T47D (cell line): ENCODE measurements around the gene CCDC50.

Experiments
- DNase-seq, 2 experiments: peaks; one replicate each; pipeline versions ENCODE4 v3.0.0 to v3.0.0-alpha.2; 2011 to 2012; ENCODE audit warnings: low read depth in 1 of 2, low spot score in 1 of 2
- JUND ChIP-seq: IDR thresholded peaks from 2 replicates; pipeline ENCODE4 v1.6.1; 2012; ENCODE audit warnings: low read depth
- in situ Hi-C: cut with HindIII; loops from 2 replicates; pipeline ENCODE4 v1.10.0; 2016; ENCODE audit warnings: low sequenced_read_pairs, low pct_unique_long_range_greater_than_20kb

The CCDC50 gene

DNA sequence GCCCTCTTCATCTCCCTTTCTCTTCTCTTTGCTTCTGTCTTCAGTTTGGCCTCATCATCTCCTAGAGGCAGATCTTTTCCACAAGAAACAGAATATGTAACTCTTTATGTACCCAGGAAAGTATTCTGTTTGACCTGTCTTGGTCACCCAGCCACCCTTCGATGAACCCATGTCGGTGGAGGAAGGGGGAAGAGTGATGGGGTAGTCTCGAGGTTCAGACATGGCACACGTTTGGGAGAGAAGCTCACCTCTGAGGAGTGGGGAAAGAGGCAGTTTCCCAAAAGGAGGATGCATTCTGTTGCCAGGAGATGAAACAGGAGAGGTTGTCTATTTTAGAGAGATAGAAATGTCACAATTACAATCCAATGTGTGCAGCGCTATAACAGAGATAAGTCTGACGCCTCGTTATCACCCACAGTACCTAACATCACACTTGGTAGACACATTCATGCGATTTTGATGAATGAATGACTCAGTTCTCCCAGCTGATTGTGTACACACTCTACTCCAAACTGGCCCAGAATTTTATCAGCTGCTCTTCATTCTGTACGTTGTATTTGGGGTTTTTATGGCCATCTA, 722 bp upstream of the CCDC50 start:
- in situ Hi-C loops = no loop called here
- TF ChIP-seq JUND = no peak
- no peak for DNase-seq

DNA sequence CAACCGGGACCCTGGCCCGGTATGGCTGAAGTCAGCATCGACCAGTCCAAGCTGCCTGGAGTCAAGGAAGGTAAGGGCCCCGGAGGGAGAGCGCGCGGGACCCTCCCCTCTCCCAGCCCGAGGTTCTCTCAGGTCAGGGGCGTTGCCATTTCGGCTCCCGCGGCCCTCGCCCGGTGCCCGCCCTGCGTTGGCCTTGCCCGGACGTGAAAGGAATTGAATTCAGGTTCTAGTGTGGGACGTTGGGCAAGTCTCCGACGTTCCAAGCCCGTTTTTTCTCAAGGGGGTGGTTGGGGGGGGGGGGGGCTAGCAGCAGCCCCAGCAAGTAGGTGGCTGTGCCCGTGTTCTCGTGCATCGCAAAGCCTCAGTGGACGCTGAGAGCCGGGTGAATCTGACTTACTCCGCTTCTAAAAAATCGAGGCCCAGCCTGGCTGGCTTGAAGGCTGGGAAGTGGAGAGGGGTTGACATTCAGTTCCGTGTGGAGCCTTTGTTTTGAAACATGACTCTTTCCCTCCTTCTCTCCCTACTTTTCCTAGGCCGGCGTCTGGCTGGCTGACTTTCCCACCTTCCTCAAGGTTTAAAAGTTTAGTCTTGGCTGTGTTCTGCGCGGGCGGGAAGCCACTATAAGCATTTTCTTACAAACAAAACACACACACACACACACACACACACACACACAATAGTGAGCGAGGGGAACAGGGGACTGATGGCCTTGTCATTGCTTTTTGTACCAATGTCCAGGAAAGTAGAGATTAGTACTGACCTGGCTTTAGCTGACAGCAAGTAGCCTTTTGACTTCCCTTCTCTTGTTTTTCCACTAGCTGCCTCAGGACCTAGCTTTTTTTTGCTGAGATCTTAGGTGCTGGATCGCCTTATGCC, 698 bp downstream of the CCDC50 start, which contains the start of gene UTS2B:
Gene UTS2B, minus strand, starts transcription at position 873 of the 876 bp plus-strand sequence. CDS start 48,337 bp downstream, outside the sequence.
- in situ Hi-C loops = no loop called here
- TF ChIP-seq JUND = no peak
- peak; percentile 62 to 75 for DNase-seq

DNA sequence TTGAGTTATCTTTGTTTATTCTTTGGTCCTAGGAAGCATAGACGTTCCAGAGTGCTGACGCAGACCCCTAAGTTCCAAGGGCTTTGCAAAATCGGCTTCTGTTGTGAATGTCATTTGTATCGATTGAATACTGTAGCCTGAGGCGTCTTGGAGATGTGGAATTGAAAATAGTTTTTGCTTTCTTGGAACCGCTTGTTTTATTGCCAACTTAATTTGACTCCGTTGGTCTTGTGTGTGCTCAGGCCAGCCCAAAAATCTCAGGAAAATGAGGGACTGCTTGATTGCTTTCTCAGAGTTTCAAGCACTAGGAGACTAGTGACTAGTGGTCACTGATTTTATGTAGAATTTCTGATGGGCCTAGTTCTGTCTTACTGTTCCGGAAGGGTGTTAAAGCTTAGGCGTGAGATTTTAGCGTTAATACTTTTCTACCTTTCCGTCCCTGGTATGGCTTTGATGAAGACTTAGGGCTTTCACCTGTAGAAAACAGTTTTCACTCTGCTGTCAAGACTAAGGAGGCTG, 1.4 kb downstream of the CCDC50 start:
- no peak for TF ChIP-seq JUND
- in situ Hi-C loops = no loop called here
- no peak for DNase-seq

DNA sequence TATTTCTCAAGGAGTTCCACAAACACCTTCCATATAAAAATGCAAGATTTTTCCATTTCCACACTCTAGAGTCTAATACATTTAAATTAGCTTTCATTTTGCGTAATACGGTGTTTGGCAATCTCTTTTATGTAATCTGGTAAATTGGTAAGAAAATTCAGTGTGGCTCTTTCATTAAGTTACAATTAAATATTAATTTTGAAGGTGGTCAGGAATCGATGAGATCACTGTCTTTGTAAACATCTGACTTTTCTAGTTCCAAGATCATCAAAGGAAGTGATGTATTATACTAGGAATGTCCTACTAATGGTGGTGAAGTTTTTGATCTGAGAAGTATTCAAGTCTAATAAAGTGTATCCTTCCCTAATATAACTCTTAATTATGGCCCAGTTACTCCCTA, 2.2 kb downstream of the CCDC50 start:
- in situ Hi-C loops = no loop called here
- TF ChIP-seq JUND = no peak
- no peak for DNase-seq

DNA sequence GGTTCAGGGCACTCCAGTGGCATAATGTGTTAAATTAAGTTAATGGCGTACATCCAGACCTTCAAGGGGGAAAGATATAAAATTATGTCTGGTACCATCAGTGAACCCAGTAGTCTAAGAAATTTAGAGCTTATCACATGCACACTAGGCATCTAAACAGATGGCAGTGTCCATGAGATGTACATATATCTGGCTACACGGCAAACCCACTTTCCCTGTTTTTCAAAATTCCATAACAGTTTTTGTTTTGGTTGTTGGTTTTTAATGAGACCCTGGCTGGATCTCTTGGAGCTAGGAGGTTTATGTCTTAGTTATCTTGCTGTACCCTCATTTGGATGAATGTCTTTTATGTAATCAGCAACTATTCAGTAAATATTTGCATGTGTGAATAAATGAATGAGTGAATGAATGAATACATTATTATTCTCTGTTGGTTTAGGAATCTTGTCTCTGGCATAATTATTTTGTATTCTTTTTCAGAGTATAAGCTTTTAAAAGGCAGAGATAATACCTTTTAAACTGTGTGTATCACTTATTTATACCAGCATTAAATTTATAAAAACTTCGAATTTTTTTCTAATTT, 4.2 kb downstream of the CCDC50 start:
- TF ChIP-seq JUND = no peak
- in situ Hi-C loops = no loop called here
- no peak for DNase-seq

DNA sequence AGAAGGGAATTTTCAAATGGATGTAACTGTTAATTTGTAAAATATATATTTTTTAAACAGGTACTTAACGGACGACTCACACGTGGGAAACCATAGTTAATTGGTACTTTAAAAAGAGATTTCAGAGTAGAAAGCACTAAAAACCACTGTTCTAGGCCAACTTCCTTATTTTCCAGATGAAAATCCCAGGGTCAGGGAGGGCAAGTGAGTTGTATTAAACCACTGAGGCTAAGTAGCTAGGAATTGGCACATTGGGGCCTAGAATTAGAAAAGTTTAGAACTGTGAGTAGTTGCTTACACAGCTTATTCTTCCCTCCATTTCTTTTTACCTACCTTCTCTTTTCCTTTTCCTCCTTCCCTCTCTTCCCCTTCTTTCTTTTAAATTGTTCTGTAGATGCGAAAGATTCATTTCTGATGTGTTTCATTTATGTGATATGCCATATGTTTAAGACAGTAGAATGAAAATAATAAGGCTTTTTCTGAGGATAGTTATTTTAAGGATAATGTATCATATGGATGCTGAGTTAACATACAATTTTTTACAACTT, 5.2 kb downstream of the CCDC50 start:
- no peak for TF ChIP-seq JUND
- in situ Hi-C loops = no loop called here
- DNase-seq = no peak

DNA sequence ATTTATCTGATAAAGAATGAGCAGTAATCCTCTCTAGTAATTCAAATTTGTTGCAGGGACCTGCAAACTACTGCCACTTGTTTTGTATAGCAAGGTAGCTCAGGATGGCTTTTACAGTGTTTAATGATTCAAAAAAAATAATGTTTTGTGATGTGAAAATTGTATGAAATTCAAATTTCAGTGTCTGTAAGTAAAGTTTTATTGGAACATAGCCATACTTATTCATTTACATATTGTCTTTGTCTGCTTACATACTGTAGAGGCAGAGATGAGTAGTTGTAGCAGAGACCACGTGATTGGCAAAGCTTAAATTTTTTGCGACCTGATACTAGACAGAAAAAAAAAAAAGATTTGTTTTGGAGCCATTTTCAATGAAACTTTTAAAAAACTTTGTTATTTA, 7.6 kb downstream of the CCDC50 start:
- no peak for DNase-seq
- in situ Hi-C loops = no loop called here
- TF ChIP-seq JUND = no peak

DNA sequence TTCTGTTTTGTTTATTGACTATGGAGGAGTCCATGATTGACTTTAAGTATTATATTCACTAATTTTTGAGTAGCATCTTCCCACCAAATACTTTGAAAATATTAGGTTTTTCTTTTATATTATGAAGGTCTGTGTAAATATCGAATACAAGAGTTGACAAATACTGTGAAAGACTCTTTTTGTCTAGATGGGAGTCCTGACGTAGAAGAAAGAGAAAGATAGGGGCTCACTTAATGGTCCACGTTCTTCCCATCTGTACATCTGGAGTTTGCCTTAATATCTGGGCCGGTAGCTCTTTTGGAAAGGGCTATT, 8.9 kb downstream of the CCDC50 start:
- in situ Hi-C loops = no loop called here
- TF ChIP-seq JUND = no peak
- no peak for DNase-seq

DNA sequence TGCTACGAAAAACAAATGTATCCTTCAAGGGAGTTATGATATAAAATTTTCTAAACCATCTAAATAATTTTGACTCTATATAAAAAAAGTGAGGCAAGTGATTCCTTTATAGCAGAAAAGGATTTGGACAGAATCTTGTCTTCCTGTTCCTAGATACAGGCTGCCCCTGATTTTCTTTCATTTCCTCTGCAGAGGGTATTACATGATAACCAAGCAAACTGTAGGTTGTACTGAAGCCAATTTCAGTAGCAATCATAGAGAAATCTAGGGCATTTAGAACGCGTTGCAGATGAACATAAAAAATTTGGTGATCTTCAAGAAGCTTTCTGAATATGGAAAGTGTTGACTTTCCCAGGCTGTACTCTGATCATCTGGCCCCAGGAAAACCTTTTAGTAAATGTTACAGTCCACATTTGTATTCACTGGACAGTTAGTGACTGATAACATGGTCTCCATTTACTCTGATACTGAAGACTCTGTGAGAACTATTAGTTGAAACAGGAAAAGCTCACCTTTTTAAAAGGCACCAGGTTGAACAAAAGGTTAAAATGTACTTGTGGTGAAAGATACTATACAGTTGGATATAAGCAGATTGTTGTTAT, 10.2 kb downstream of the CCDC50 start:
- no peak for DNase-seq
- in situ Hi-C loops = no loop called here
- no peak for TF ChIP-seq JUND

DNA sequence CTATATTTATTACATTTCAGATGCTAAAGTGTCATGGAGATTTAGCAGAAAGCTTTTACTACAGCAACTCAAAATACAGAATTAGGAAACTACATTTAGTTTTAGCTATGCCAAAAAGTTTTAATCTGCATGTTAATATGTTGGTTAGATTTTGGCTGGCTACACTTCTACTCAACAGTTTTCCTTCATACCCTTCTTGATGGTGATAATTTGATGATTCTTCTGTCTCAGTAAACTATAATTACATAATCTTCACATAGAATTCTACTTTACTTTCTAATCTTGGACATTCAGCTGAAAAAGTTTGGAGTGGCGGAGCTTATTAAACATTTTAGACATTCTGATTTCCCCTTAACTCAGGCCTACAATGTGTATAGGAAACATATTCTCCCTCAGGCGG, 11.2 kb downstream of the CCDC50 start:
- in situ Hi-C loops = no loop called here
- TF ChIP-seq JUND = no peak

DNA sequence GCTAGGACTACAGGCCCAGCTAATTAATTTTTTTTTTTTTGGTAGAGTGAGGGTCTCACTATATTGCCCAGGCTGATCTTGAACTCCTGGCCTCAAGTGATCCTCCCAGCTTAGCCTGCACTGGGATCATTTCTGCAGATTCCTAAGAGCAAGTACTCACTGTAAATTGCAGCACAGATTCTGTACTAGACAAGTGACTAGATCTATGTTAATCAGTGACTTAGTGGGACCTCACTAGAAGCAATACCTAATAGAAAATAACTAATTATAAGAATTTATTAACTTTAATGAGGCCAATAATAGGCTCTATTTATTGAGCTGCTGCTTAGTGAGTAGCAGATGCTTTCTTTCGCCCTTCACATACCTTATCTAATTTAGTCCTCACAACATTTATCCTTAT, 11.8 kb downstream of the CCDC50 start:
- in situ Hi-C loops = no loop called here
- TF ChIP-seq JUND = no peak

More for the DNA sequence above, 11.2 kb downstream of the CCDC50 start:
- no peak for DNase-seq

DNA sequence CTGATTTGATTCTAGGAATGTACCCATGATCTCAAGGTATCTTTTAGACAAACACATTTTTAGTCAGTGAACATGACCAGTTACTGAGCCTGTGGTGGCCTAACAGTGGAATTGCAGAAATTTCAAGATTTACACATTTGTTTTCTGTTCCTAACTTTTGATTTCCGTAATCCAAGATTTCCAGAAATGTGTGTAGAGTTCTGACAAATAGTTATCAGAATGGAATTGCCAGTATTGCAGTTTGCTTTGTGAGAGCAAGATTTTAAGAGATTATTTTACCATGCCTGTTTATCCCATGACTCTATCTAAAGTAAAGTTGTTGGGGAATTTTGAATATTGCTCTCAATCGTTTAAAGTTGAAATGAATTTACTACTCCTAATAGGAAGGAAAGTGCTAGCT, 12.8 kb downstream of the CCDC50 start:
- no peak for TF ChIP-seq JUND
- in situ Hi-C loops = no loop called here
- DNase-seq = no peak

More for the DNA sequence above, 11.8 kb downstream of the CCDC50 start:
- DNase-seq = no peak
